Fibroblast of mammary gland (primary cell): ENCODE results near the gene KHDC4.

Experiments
- DNase-seq: peaks from one replicate; pipeline ENCODE4 v3.0.0-alpha.2; 2010; ENCODE audit warnings: low read depth
- H3K4me3 ChIP-seq: 2 replicates; pipeline ENCODE4 v1.5.1; 2011; ENCODE audit warnings: low read depth, mild to moderate bottlenecking, low read length, moderate library complexity; ENCODE audit not compliant: control insufficient read depth
- TF ChIP-seq, protein P1 (sequence below): conservative IDR thresholded peaks from 2 replicates; pipeline ENCODE4 v1.5.1; 2011; ENCODE audit warnings: low read depth, low read length, inconsistent platforms; ENCODE audit not compliant: control insufficient read depth, insufficient read depth

The KHDC4 gene

DNA sequence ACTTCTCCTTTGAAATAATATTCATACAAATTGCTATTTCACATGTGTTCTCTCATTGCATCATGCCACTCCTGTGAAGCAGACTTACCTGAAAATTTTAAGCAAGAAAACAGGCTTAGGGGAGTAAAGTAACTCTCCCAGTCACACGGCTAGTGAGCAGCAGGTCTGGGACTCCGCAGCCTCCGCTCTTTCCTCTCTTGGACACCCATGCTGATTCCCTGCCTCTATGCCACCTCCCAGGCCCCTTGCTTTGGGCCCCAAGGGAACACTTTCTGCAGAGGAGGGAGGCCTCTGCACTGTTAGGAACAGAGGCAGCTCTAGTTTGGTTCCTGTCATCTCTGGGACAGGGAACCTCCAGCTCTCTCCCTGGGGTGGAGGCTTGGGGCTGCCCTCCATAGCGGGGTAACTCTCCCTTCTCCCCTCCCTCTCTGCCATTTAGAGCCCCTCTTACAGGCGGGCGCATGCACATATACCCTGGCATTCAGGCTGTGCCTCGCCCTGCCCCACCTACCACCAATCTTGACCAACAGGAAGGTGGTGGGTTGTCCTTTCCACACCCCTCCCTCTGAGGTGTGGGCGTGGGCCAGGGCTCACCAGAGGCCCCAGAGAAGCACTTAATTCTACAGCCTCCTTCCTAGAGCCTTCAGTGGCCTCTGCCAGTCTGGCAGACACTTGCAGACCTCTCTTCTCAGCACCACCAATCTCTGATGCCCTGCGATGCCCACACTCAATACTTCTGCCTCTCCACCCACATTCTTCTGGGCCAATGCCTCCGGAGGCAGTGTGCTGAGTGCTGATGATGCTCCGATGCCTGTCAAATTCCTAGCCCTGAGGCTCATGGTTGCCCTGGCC, 7.0 kb upstream of the KHDC4 start, which contains the start of gene RXFP4:
Gene RXFP4 (plus strand): TSS at position 646 of the 852 bp plus-strand sequence. CDS start 72 bp downstream, at position 718.
- TF ChIP-seq, protein P1, sequence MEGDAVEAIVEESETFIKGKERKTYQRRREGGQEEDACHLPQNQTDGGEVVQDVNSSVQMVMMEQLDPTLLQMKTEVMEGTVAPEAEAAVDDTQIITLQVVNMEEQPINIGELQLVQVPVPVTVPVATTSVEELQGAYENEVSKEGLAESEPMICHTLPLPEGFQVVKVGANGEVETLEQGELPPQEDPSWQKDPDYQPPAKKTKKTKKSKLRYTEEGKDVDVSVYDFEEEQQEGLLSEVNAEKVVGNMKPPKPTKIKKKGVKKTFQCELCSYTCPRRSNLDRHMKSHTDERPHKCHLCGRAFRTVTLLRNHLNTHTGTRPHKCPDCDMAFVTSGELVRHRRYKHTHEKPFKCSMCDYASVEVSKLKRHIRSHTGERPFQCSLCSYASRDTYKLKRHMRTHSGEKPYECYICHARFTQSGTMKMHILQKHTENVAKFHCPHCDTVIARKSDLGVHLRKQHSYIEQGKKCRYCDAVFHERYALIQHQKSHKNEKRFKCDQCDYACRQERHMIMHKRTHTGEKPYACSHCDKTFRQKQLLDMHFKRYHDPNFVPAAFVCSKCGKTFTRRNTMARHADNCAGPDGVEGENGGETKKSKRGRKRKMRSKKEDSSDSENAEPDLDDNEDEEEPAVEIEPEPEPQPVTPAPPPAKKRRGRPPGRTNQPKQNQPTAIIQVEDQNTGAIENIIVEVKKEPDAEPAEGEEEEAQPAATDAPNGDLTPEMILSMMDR, result no peak
- DNase-seq, result no peak
- H3K4me3 ChIP-seq, result no peak within 1 kb of the TSS

DNA sequence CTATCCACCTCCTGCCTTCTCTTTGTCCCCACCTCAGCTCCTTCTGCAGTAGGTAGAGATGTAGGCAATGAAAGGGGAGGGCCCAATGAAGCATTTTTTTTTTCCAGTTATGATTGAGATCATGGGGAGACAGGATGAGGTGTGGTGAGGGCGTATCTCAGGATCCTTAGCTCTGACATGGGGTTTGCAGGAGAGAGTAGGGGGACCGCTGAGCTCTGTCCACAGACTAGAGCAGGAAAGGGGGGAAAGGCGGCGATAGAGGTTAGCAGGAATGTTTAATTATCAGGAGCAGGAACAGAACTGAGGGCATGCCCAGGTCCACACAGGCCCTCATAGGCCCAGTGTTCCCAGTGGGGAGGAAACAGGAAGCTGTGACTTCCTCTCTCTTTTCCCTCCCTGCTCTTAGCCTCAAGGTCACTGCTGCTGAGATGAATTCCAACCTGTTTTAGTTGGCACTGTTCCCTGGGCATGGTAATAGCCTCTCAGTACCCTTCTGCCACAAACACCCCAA, 6.3 kb upstream of the KHDC4 start:
- TF ChIP-seq, protein P1, result no peak
- peak; percentile 40 for DNase-seq
- no peak overlapping the region for H3K4me3 ChIP-seq

DNA sequence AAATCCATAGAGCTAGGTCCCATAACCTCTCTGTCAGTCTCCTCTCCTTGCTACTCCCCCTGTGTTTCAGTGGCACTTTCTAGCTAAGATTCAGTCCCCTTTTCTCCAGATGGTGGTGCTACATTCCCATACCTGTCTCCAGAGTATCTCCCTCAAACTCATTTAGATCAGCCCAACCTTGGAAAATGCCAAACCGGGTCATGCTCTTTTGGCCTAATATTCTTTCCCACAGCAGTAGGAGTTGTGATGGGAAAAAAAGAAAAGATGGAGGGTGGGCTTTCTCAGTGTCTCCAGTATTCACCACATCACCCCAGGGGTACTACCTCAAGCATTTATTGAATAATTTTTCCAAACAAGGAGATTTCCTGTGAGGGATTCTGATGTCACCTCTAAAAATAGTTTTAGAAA, 4.0 kb upstream of the KHDC4 start:
- H3K4me3 ChIP-seq, result no peak overlapping the region
- DNase-seq, result peak; percentile 71
- TF ChIP-seq, protein P1, result peak; percentile 71

DNA sequence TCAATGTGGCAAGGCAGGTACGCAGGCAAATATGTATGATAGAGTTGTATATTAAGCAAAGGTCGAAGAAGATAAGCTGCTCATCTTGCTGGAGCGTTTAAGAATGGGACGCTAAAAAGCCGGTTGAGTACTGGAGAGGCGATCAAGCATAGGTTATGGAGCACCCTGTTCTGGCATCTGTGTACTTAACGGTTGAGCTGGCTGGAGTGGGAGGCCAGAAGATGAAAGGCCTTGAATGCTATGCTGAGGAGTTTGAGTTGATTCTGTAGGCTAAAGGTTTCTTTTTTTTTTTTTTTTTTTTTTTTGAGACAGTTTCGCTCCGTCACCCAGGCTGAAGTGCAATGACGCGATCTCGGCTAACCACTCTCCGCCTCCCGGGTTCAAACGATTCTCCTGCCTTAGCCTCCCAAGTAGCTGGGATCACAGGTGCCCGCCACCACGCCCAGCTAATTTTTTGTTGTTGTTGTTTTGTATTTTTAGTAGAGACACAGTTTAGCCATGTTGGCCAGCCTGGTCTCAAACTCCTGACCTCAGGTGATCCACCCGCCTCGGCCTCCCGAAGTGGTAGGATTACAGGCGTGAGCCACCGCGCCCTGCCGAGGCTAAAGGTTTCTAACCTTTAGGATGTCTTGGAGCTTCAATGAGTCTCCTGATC, 850 bp upstream of the KHDC4 start:
- TF ChIP-seq, protein P1, result no peak
- H3K4me3 ChIP-seq, result peak overlapping the region; percentile 80
- DNase-seq, result no peak

DNA sequence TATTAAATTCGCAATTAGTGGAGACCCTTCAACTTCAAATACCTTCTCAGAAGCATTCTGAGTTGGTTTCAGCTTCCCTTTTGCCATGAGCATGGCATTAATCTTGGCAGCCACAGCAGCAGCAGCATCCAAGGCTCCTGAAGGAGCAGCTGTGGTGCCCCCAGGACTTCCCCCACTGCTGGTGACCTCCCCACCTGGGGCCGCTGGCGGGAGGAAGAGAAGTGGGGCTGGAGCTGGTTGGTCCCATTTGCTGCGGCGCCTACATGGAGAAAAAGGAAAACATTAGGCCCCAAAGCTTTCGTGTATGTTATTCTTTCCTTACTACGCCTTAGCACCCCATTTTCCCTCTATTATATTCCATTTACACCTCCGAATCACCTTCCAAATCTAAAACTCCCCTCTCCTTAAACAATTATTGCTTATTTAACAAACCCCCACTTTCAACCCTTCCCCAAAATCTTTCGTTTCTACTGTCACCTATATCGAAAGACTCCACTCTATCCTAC, 569 bp downstream of the KHDC4 start:
- peak overlapping the region; percentile 80 for H3K4me3 ChIP-seq
- DNase-seq, result no peak
- TF ChIP-seq, protein P1, result no peak

DNA sequence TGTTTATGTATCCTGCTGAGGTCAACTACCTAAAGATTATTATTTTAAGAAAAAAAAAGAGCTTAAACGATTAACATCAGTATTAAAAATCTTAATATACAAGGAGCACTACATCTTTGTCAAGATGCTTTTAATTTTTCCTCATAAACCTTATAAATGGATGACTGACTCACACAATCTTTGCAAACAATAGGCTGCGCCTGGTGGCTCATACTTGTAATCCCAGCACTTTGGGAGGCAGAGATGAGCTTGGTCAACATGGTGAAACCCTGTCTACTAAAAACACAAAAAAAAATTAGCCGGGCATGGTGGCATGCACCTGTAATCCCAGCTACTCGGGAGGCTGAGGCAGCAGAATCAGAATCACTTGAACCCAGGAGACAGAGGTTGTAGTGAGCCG, 1.7 kb downstream of the KHDC4 start:
- H3K4me3 ChIP-seq, result peak overlapping the region; percentile 80
- DNase-seq, result peak; percentile 42
- TF ChIP-seq, protein P1, result no peak
